ENCODE measurements around the gene TWF2.

The TWF2 gene

GRCh38 chr3:52190294-52191074 is 48.5 kb downstream of the TWF2 start:
- Histone ChIP-seq H3K9me2 (replicated peaks; ENCODE audit: insufficient read depth, low read length) (no peaks in the 10 kb centered on the region), H3K79me2 (ENCODE audit: insufficient read depth, low read length) (no peaks in the 10 kb centered on the region), H3K36me3 (ENCODE audit: low read length) (no peaks in the 10 kb centered on the region), H2AFZ (ENCODE audit: low read depth, low read length, severe bottlenecking) (no peak overlapping the region), H3K27me3 (ENCODE audit: low read length) (no peaks in the 10 kb centered on the region), H3K4me3 (ENCODE audit: insufficient read depth, low read length, poor library complexity, severe bottlenecking) (no peak overlapping the region), H3K4me2 (ENCODE audit: low read depth, low read length, poor library complexity, severe bottlenecking) (no peak overlapping the region), H3F3A (ENCODE audit: insufficient read depth) (no peaks in the 10 kb centered on the region), H3K27ac (ENCODE audit: low read depth, low read length) (no peak overlapping the region), H3K9me3 (ENCODE audit: insufficient read depth, low read length) (no peaks in the 10 kb centered on the region), H3K9ac (ENCODE audit: low read length) (no peak overlapping the region), H4K20me1 (ENCODE audit: low read depth, low read length) (no peaks in the 10 kb centered on the region)
- TF ChIP-seq EZH2phosphoT487 (conservative IDR thresholded peaks at IDR 0.05; ENCODE audit: low read length): no peak
- no peak for TF ChIP-seq CTCF (IDR thresholded peaks at IDR 0.05; ENCODE audit: insufficient read depth, low read length, poor library complexity, severe bottlenecking)

GRCh38 chr3:52188556-52188955 is 50.4 kb downstream of the TWF2 start:
- no peaks in the 10 kb centered on the region; the same call in 1 of the 2 replicates for H3K27me3 ChIP-seq (ENCODE audit: low read length)
- H3F3A ChIP-seq (ENCODE audit: insufficient read depth): no peaks in the 10 kb centered on the region
- no peaks in the 10 kb centered on the region for H3K36me3 ChIP-seq (ENCODE audit: low read length)
- no peaks in the 10 kb centered on the region for H3K9me3 ChIP-seq (ENCODE audit: insufficient read depth, low read length)
- H2AFZ ChIP-seq (ENCODE audit: low read depth, low read length, severe bottlenecking): no peak overlapping the region
- no peak overlapping the region for H3K9ac ChIP-seq (ENCODE audit: low read length)
- no peak overlapping the region for H3K27ac ChIP-seq (ENCODE audit: low read depth, low read length)
- H3K79me2 ChIP-seq (ENCODE audit: insufficient read depth, low read length): no peaks in the 10 kb centered on the region
- H3K4me3 ChIP-seq (ENCODE audit: insufficient read depth, low read length, poor library complexity, severe bottlenecking): no peak overlapping the region
- no peak for TF ChIP-seq EZH2phosphoT487 (conservative IDR thresholded peaks at IDR 0.05; ENCODE audit: low read length)
- no peaks in the 10 kb centered on the region for H3K9me2 ChIP-seq (replicated peaks; ENCODE audit: insufficient read depth, low read length)
- H4K20me1 ChIP-seq (ENCODE audit: low read depth, low read length): no peaks in the 10 kb centered on the region
- H3K4me2 ChIP-seq (ENCODE audit: low read depth, low read length, poor library complexity, severe bottlenecking): no peak overlapping the region

- H3K27ac ChIP-seq (ENCODE audit: low read depth, low read length): no peak overlapping the region
- no peaks in the 10 kb centered on the region; the same call in 1 of the 2 replicates for H3K27me3 ChIP-seq (ENCODE audit: low read length)
- no peaks in the 10 kb centered on the region for H4K20me1 ChIP-seq (ENCODE audit: low read depth, low read length)
- no peak overlapping the region for H3K4me3 ChIP-seq (ENCODE audit: insufficient read depth, low read length, poor library complexity, severe bottlenecking)
- no peaks in the 10 kb centered on the region for H3K9me3 ChIP-seq (ENCODE audit: insufficient read depth, low read length)
- no peak overlapping the region for H3K4me2 ChIP-seq (ENCODE audit: low read depth, low read length, poor library complexity, severe bottlenecking)
- H2AFZ ChIP-seq (ENCODE audit: low read depth, low read length, severe bottlenecking): no peak overlapping the region
- H3K9ac ChIP-seq (ENCODE audit: low read length): no peak overlapping the region
- no peaks in the 10 kb centered on the region for H3K36me3 ChIP-seq (ENCODE audit: low read length)
- no peaks in the 10 kb centered on the region for H3K79me2 ChIP-seq (ENCODE audit: insufficient read depth, low read length)
- no peaks in the 10 kb centered on the region for H3F3A ChIP-seq (ENCODE audit: insufficient read depth)
- TF ChIP-seq EZH2phosphoT487 (conservative IDR thresholded peaks at IDR 0.05; ENCODE audit: low read length) (no peak), CTCF (IDR thresholded peaks at IDR 0.05; ENCODE audit: insufficient read depth, low read length, poor library complexity, severe bottlenecking) (no peak)
- H3K9me2 ChIP-seq (replicated peaks; ENCODE audit: insufficient read depth, low read length): no peaks in the 10 kb centered on the region
Measured at GRCh38 chr3:52186729-52187128, 52.2 kb downstream of the TWF2 start.

GRCh38 chr3:52185837-52186236 is 53.1 kb downstream of the TWF2 start:
- TF ChIP-seq CTCF (IDR thresholded peaks at IDR 0.05; ENCODE audit: insufficient read depth, low read length, poor library complexity, severe bottlenecking) (no peak), EZH2phosphoT487 (conservative IDR thresholded peaks at IDR 0.05; ENCODE audit: low read length) (no peak)
- Histone ChIP-seq H3K4me2 (ENCODE audit: low read depth, low read length, poor library complexity, severe bottlenecking) (no peak overlapping the region), H4K20me1 (ENCODE audit: low read depth, low read length) (no peaks in the 10 kb centered on the region), H3K79me2 (ENCODE audit: insufficient read depth, low read length) (no peaks in the 10 kb centered on the region), H3K27me3 (ENCODE audit: low read length) (no peaks in the 10 kb centered on the region; the same call in 1 of the 2 replicates), H3K4me3 (ENCODE audit: insufficient read depth, low read length, poor library complexity, severe bottlenecking) (no peak overlapping the region), H3K9me3 (ENCODE audit: insufficient read depth, low read length) (no peaks in the 10 kb centered on the region), H3F3A (ENCODE audit: insufficient read depth) (no peaks in the 10 kb centered on the region), H2AFZ (ENCODE audit: low read depth, low read length, severe bottlenecking) (no peak overlapping the region), H3K9me2 (replicated peaks; ENCODE audit: insufficient read depth, low read length) (no peaks in the 10 kb centered on the region), H3K36me3 (ENCODE audit: low read length) (no peaks in the 10 kb centered on the region), H3K9ac (ENCODE audit: low read length) (no peak overlapping the region), H3K27ac (ENCODE audit: low read depth, low read length) (no peak overlapping the region)
